ENCODE measurements around the gene OSTM1.
"Not testable (repeated sequence)": the region's sequence is repeated elsewhere in the genome, so short reads cannot be mapped to it uniquely, and the experiment has no call there.

Gene OSTM1

DNA sequence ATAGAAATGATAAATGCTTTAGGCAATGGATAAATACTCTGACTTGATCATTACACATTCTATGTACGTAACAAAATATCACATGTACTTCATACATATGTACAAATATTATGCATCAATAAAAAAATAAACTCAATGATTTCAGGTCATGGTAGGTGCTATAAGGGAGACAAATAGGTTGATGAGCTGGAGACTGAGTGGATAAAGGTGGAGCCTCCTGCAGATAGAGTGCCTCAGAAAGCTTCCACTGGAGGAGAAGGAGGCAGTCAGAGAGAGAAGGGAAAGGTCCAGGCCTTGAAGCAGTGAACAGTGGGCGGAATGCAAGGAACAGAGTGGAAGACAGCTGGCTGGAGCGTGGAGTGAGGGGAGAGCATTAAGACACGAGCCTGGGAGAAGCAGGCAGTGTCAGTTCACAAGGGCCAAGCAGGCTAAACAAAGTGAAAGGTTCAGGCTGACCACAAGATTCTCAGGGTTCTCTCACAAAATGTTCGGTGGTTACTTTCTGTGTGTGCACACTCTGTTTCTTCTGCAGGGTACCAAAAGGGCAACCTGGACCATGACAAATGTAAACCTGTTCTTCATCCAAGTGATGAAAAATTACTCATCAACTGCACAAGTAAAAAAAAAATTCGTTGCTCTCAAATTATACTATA lies 60.6 kb downstream of the OSTM1 start:
- no peak for DNase-seq

DNA sequence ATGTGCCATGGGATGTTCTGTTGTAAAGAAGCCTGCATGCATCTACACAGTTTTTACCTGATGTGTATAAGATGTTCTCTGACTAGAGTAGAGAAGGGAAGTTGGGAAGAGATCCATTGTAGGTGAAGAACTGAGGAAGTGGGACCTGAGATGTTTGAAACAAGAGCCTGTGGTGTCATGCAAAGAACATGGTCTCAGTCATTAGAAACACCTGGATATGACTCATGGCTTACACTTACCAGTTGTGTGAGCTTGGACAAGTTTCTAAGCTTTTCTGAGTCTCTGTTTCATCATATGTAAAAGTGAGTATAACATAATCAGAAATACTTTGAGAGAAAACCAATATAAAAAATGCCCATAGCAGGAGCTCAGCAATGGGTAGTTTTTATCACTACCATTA lies 64.6 kb downstream of the OSTM1 start:
- no peak for DNase-seq

DNA sequence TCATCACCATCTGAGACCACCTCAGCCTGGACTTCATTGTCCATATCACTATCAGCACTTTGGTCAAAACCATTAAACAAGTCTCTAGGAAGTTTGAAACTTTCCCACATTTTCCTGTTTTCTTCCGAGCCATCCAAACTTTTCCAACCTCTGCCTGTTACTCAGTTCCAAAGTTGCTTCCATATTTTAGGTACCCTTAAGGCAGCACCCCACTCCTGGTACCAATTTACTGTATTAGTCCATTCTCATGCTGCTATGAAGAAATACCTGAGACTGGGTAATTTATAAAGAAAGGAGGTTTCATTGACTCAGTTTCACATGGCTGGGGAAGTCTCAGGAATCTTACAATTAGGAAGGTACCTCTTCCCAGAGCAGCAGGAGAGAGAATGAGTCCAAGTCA lies 65.3 kb downstream of the OSTM1 start:
- DNase-seq, result not testable (repeated sequence)

DNA sequence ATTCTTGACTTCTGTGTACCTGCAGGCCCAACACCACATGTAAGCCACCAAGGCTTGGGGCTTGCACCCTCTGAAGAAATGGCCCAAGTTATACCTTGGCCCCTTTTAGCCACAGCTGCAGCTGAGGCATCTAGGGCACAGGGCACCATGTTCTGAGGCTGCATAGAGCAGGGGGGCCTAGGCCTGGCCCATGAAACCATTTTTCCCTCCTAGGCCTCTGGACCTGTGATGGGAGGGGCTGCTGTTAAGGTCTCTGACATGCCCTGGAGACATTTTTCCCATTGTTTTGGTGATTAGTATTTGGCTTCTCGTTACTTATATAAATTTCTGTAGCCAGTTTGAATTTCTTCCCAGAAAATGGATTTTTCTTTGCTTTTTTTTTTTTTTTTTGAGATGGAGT lies 66.2 kb downstream of the OSTM1 start:
- DNase-seq, result no peak

DNA sequence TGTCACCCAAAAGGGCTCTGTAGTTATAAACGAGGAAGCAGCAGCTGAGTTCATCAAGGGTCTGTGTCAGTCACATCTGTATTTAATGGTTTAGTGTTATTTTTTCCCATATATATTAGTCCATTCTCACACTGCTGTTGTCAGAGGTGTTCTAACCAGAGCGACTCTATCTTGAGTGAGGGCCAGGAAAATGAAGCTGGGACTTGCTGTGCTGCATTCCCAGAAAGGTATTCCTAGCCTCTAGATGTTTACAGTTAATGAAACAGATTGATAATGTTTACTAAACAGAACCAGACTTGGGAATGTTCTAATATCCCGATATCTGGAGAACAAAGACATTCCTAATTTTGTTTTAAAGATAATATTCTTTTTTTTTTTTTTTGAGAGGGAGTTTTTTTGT lies 68.6 kb downstream of the OSTM1 start:
- DNase-seq, result no peak

DNA sequence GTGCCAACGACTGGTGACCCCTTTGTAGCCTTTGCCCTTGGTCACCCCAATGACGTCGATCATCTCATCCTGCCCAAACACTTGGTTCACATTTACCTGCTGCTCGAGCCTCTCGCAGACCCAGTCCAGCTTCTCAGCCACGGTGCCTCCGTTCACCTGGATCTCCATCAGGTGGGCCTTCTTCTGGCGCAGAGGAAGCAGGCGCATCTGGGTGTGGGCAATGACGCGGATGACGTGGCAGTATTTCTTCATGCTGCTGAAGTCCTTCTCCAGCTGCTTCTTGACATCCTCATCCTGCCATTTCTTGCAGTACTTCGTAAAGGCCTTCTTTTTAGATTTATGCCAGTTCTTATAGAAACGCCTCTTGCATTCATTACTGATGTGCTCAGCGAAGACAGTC lies 69.7 kb downstream of the OSTM1 start:
- no peak for DNase-seq

DNA sequence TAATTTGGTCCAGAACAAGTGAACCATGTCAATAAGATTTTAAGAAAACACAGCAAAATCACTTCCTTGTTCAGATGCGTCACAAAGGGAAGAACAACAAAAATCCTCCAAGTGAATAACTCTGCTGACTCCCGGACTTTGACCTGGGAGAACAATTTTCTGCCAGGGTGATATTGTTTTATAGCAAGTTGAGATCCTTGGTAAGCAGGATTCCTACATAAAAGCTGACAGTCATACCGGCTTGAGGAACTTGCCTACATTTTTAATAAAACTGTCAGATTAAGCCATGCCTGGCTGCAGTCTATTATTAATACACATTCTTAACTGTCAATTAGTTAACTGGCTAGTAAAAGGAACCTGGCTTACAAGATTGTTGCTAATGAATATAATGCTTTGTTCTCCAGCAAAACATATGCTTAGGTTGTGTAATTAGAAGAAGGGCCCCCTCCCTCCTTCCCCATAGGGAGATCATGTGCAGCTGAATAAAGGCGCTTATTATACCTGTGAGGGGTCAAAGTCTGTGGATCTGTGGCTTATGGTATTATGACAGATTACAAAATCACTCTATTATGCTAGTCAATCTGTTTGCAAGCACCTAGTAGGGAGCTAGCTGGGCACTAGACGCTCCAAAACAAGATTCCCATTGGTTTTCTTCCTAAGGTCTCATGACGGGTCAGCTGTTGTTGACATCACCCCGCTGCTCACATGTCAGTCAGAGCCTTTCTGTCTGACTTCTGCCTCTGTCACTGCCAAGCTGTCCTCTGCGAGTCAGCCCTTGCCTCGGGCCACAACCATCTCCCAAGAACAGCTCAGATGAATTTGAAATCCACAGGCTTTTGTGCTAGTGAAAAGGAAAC lies 71.9 kb downstream of the OSTM1 start:
- no peak for DNase-seq

DNA sequence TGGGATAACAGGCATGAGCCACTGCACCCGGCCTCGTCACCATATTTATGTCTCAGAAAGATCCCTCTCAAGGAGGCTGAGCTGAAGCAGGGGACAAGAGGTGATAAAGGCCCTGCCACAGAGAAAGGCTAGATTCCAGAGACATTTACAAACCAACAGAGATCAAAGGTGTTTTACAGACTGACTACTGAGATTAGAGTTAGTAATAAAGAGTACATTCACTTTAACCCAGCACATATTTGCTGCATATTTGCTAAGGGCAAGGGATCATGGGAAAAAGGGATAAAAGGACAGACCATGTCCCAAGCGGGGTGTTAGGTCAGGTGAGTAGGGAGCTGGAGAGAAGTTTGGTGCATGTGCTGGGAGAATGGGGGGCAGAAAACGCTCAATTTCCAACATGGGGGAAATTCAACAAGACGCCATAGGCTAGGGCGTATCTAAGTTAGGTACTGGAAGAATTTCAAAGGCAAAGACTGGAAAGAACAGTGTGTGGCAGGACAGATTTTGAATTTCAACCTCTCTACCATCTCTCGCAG lies 72.8 kb downstream of the OSTM1 start:
- DNase-seq, result no peak

DNA sequence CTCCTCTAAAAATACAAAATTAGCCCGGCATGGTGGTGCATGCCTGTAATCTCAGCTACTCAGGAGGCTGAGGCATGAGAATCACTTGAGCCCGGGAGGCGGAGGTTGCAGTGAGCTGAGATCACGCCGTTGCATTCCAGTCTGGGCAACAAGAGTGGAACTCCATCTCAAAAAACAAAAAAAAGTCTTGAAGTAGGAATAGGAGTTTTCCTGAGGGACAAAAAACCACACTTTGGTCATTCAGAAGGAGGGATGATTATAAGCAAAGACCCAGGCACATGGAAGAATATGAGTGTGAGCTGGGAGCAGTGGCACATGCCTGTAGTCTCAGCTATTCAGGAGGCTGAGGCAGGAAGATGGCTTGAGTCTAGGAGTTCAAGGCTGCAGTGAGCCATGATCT lies 74.3 kb downstream of the OSTM1 start:
- not testable (repeated sequence) for DNase-seq

DNA sequence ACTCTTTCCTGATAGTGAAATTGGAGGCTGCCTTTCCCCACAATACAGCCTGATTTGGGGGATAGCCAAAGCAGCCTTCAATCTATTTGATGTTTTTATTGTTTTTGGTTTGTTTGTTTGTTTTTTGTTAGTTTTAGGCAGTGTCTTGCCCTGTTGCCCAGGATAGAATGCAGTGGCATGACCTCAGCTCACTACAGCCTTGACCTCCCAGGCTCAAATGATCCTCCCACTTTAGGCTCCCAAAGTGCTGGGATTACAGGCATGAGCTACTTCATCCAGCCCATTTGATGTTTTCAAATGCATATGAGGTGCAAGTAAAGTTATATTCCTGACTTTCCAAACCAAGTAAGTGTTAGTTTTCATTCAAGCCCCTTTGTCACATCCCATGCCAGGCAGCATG lies 75.2 kb downstream of the OSTM1 start:
- no peak for DNase-seq

DNA sequence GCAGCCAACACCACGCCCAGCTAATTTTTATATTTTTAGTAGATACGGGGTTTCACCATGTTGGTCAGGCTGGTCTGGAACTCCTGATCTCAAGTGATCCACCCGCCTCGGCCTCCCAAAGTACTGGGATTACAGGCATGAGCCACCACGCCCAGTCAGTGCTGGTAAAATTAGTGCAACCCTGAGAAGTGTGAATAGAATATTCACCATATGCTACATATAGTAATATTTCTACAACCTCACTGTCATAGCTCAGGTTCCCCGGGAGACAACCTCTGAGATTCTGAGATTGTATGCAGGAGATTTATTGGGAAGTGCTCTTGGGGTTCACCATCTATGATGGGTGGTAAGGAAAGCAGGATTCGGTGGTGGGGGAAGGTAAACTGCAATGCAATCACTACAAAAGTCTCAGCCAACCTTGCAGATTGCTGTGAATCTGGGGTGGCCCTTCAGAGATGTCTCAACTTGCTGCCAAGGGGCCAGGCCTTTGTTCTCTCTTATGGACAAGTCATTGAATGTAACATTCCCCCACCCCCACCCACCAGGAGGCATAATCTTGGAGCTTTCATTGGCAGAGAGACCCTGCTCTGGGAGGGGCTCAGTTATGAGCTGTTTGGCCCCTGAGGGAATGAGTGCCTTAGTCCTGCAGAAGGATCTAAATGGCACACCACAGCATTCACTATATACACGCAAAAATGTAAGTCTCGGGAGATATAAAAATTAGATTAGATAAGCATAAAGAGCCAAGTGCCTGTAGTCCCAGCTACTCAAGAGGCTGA lies 82.6 kb downstream of the OSTM1 start:
- DNase-seq, result no peak
